Measurements from ENCODE around the gene PRPF8.

GRCh38 chr17:1714980-1715802 lies 30.5 kb upstream of the PRPF8 start:
- no peak for TF ChIP-seq CTCF (conservative IDR thresholded peaks at IDR 0.05; ENCODE audit: low read length)
- no peak for TF ChIP-seq EZH2phosphoT487 (IDR thresholded peaks at IDR 0.05; ENCODE audit: borderline replicate concordance)

Measured in Loucy (cell line).